ENCODE measurements around the gene NEU4. TPM values are rescaled to one million over a fixed set of nuclear protein-coding genes. Genes with fewer than 3 reads are reported as not detected.
A peak's percentile ranks its signal among the peaks of the same experiment; 100 is the strongest.
"Not testable (repeated sequence)": the region's sequence is repeated elsewhere in the genome, so short reads cannot be mapped to it uniquely, and the experiment has no call there.

NEU4 gene
- total and polyA plus RNA-seq, 8 donors = 0.31 to 0.42 TPM; not detected in 6

- Histone ChIP-seq H3K4me3 (peak overlapping the region in 2 of 4 donors; percentile 29 to 51), H3K27me3 (peaks cover 0 to 12% (median 5%) of the 10 kb centered on the region in 4 donors), H3K9me3 (no peaks in the 10 kb centered on the region), H3K4me1 (peaks cover 0 to 7% (median 3%) of the 10 kb centered on the region in 3 donors), H3K27ac (no peak overlapping the region), H3K36me3 (no peaks in the 10 kb centered on the region)
- no peak for TF ChIP-seq CTCF (IDR thresholded peaks at IDR 0.05)
- intact Hi-C loops (cut with DNase I) = no loop called here
- WGBS, 2 donors = 17 to 22% methylated on average over 34 to 35 of the region's 35 CpGs
- FAIRE-seq (no peak), DNase-seq (peak in 4 of 6 donors; percentile 10 to 69 (median 41)), ATAC-seq (peak in 3 of 4 donors; percentile 11 to 18 (median 15))
These were observed 4.4 kb upstream of the NEU4 start for GRCh38 chr2:241804326-241805229.

GRCh38 chr2:241806217-241806616 lies 2.8 kb upstream of the NEU4 start:
- H3K9me3 ChIP-seq; H3K4me3 ChIP-seq; intact Hi-C loops (cut with DNase I); ATAC-seq; DNase-seq; FAIRE-seq; H3K27ac ChIP-seq; H3K4me1 ChIP-seq; H3K36me3 ChIP-seq: not testable (repeated sequence)
- 18% methylated on average over 3 of the region's 8 CpGs; no CpG with 5 or more reads in 1 of the 2 donors for WGBS, 2 donors
- peaks cover 0 to 12% (median 5%) of the 10 kb centered on the region in 4 donors for H3K27me3 ChIP-seq

- 71 to 72% methylated on average over 16 to 17 of the region's 17 CpGs for WGBS, 2 donors
- no peak overlapping the region for H3K4me3 ChIP-seq
- no peaks in the 10 kb centered on the region for H3K36me3 ChIP-seq
- intact Hi-C loops (cut with DNase I) = no loop called here
- TF ChIP-seq CTCF (IDR thresholded peaks at IDR 0.05) = no peak
- H3K27me3 ChIP-seq = peaks cover 0 to 12% (median 5%) of the 10 kb centered on the region in 4 donors
- no peaks in the 10 kb centered on the region for H3K9me3 ChIP-seq
- peaks cover 0 to 7% (median 3%) of the 10 kb centered on the region in 3 donors for H3K4me1 ChIP-seq
- ATAC-seq (no peak), DNase-seq (no peak), FAIRE-seq (no peak)
- no peak overlapping the region for H3K27ac ChIP-seq
These were observed 807 bp upstream of the NEU4 start for GRCh38 chr2:241808051-241808720.

GRCh38 chr2:241809383-241810306 lies 652 bp downstream of the NEU4 start:
- Histone ChIP-seq H3K4me3 (no peak overlapping the region), H3K27me3 (peaks cover 0 to 2% (median 1%) of the 10 kb centered on the region in 4 donors), H3K4me1 (no peaks in the 10 kb centered on the region), H3K36me3 (no peaks in the 10 kb centered on the region), H3K9me3 (no peaks in the 10 kb centered on the region), H3K27ac (no peak overlapping the region)
- 69 to 79% methylated on average over 29 of the region's 29 CpGs for WGBS, 2 donors
- FAIRE-seq = no peak
- no peak for TF ChIP-seq CTCF (IDR thresholded peaks at IDR 0.05)
- intact Hi-C loops (cut with DNase I) = no loop called here
- peak in 2 of 6 donors; percentile 53 to 64 for DNase-seq
- ATAC-seq = no peak

Measured in pancreas (tissue), 10 donors.